Progenitor cell of endocrine pancreas (in vitro differentiated cells): ENCODE measurements around the gene SUSD4. TPM values are rescaled to one million over a fixed set of nuclear protein-coding genes. Genes with fewer than 3 reads are reported as not detected.

Experiments used
- DNase-seq: peaks from one replicate; pipeline ENCODE4 v3.0.0; 2021; ENCODE audit warnings: low spot score; ENCODE audit not compliant: unreplicated experiment
- H3K27ac Mint-ChIP-seq: 2 replicates; pipeline ENCODE4 v1.8.0; 2021; ENCODE audit warnings: mild to moderate bottlenecking, moderate library complexity, mixed read lengths
- H3K27me3 Mint-ChIP-seq: 2 replicates; pipeline ENCODE4 v1.8.0; 2021; ENCODE audit warnings: mixed read lengths
- H3K36me3 Mint-ChIP-seq: 2 replicates; pipeline ENCODE4 v1.8.0; 2022; ENCODE audit warnings: mixed read lengths; ENCODE audit not compliant: insufficient read depth
- H3K4me1 Mint-ChIP-seq: 2 replicates; pipeline ENCODE4 v1.8.0; 2021; ENCODE audit warnings: low read depth, mixed read lengths
- H3K4me3 Mint-ChIP-seq: 2 replicates; pipeline ENCODE4 v1.8.0; 2021; ENCODE audit warnings: low read depth, mild to moderate bottlenecking, moderate library complexity, mixed read lengths
- H3K9me3 Mint-ChIP-seq: 2 replicates; pipeline ENCODE4 v1.8.0; 2021; ENCODE audit warnings: low read depth, mixed read lengths
- CTCF ChIP-seq: fragments of 200-600 bp; sonication (generic); IDR thresholded peaks from one replicate; pipeline ENCODE4 v1.5.0; 2021; ENCODE audit warnings: antibody characterized with exemption, mild to moderate bottlenecking; ENCODE audit not compliant: unreplicated experiment
- total RNA-seq: library from RNA; stranded (reverse); gene quantifications from 2 replicates; pipeline ENCODE4 v1.2.1, GENCODE V29; 2021

The SUSD4 gene
- total RNA-seq, 1 donor from 2014 or later, result 6.0 TPM

- DNase-seq, result no peak
- no peaks in the 10 kb centered on the region for H3K9me3 Mint-ChIP-seq
- TF ChIP-seq CTCF, result no peak
- H3K27me3 Mint-ChIP-seq, result no peaks in the 10 kb centered on the region
- no peak overlapping the region for H3K4me3 Mint-ChIP-seq
- peaks cover 48% of the 10 kb centered on the region for H3K4me1 Mint-ChIP-seq
- H3K36me3 Mint-ChIP-seq, result no peaks in the 10 kb centered on the region
- peak overlapping the region; percentile 82 for H3K27ac Mint-ChIP-seq
These were observed 156.5 kb downstream of the SUSD4 start for GRCh38 chr1:223207293-223208066.

- H3K27me3 Mint-ChIP-seq, result no peaks in the 10 kb centered on the region
- no peaks in the 10 kb centered on the region for H3K36me3 Mint-ChIP-seq
- H3K4me1 Mint-ChIP-seq, result peaks cover 39% of the 10 kb centered on the region
- H3K9me3 Mint-ChIP-seq, result no peaks in the 10 kb centered on the region
- H3K4me3 Mint-ChIP-seq, result no peak overlapping the region
- TF ChIP-seq CTCF, result no peak
- no peak for DNase-seq
- H3K27ac Mint-ChIP-seq, result no peak overlapping the region
These were observed 159.6 kb downstream of the SUSD4 start for GRCh38 chr1:223204424-223204823.

GRCh38 chr1:223203694-223204093 is 160.3 kb downstream of the SUSD4 start:
- Mint-ChIP-seq H3K36me3 (no peaks in the 10 kb centered on the region), H3K4me3 (no peak overlapping the region), H3K27ac (no peak overlapping the region), H3K4me1 (peaks cover 32% of the 10 kb centered on the region), H3K27me3 (no peaks in the 10 kb centered on the region), H3K9me3 (no peaks in the 10 kb centered on the region)
- DNase-seq, result no peak
- TF ChIP-seq CTCF, result no peak

GRCh38 chr1:223203034-223203408 is 161.0 kb downstream of the SUSD4 start:
- Mint-ChIP-seq H3K4me1 (peaks cover 32% of the 10 kb centered on the region), H3K27ac (peak overlapping the region; percentile 81), H3K4me3 (no peak overlapping the region), H3K9me3 (no peaks in the 10 kb centered on the region), H3K36me3 (no peaks in the 10 kb centered on the region), H3K27me3 (no peaks in the 10 kb centered on the region)
- no peak for TF ChIP-seq CTCF
- DNase-seq, result no peak

DNA sequence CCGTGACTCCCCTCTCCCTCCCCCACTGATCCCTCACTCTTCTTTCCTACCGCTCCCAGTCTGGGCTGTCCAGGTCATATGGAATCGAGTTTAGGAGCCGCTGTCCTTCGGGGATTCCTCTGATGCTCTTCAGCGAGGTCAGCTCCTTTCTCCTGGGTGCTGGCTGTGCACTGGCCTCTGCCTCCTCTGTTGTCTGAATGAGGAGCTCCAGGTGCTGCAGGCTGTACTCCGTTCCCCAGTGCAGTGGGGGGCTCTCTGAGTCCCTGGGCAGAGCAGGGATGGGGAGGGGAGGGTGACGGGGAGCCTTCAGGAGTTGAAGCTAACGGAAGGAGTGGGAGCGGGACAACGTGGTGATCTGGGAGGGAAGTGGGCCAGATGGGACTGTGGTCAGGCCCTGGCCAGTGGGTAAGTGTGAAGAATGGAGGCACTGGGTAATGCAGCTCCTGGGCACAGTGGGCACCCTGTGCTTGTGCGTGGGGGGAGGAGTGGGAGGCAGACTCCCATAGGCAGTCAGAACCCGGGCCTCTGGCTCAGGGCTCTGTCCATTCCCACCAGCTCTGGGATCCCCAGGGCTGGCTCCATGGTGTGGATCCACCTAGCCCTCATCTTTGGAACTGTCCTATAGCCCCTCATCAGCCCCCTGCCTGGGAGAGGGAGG is 161.5 kb downstream of the SUSD4 start:
- Mint-ChIP-seq H3K4me1 (peaks cover 31% of the 10 kb centered on the region), H3K4me3 (no peak overlapping the region), H3K27me3 (no peaks in the 10 kb centered on the region), H3K27ac (no peak overlapping the region), H3K36me3 (no peaks in the 10 kb centered on the region), H3K9me3 (no peaks in the 10 kb centered on the region)
- DNase-seq, result no peak
- TF ChIP-seq CTCF, result no peak
